ENCODE measurements around the gene RTKN. TPM values are rescaled to one million over a fixed set of nuclear protein-coding genes. Genes with fewer than 3 reads are reported as not detected.
A peak's percentile ranks its signal among the peaks of the same experiment; 100 is the strongest.
"Not testable (repeated sequence)": the region's sequence is repeated elsewhere in the genome, so short reads cannot be mapped to it uniquely, and the experiment has no call there.

RTKN gene
- total RNA-seq, 2 experiments from 2014 or later: 1.6 to 1.8 TPM

DNA sequence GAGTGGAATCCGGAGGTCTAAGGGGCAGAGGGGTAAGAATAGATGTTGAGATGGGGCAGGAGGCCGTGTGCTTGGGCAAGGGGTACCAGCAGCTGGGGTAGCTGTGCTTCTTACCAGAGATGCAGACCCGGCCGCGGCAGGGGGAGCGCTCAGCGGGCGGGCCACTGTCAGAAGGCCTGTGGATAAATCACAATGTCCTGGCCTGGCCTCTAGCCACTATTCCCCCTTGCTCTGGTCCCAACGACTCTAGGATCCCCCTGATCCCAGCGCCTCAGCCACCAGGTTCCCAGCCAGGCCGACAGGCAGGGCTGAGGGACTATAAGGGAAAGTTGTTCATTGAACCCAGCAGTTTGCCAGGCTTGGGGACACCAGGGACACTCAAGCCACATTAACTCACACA is 11.2 kb downstream of the RTKN start:
- H3K36me3 Mint-ChIP-seq: peaks cover 3% of the 10 kb centered on the region
- H3K27ac Mint-ChIP-seq: no peak overlapping the region
- no peaks in the 10 kb centered on the region for H3K27me3 Mint-ChIP-seq
- H3K9me3 Mint-ChIP-seq: no peaks in the 10 kb centered on the region
- no peak for DNase-seq
- no peak overlapping the region for H3K4me3 Mint-ChIP-seq
- no peaks in the 10 kb centered on the region for H3K4me1 Mint-ChIP-seq

DNA sequence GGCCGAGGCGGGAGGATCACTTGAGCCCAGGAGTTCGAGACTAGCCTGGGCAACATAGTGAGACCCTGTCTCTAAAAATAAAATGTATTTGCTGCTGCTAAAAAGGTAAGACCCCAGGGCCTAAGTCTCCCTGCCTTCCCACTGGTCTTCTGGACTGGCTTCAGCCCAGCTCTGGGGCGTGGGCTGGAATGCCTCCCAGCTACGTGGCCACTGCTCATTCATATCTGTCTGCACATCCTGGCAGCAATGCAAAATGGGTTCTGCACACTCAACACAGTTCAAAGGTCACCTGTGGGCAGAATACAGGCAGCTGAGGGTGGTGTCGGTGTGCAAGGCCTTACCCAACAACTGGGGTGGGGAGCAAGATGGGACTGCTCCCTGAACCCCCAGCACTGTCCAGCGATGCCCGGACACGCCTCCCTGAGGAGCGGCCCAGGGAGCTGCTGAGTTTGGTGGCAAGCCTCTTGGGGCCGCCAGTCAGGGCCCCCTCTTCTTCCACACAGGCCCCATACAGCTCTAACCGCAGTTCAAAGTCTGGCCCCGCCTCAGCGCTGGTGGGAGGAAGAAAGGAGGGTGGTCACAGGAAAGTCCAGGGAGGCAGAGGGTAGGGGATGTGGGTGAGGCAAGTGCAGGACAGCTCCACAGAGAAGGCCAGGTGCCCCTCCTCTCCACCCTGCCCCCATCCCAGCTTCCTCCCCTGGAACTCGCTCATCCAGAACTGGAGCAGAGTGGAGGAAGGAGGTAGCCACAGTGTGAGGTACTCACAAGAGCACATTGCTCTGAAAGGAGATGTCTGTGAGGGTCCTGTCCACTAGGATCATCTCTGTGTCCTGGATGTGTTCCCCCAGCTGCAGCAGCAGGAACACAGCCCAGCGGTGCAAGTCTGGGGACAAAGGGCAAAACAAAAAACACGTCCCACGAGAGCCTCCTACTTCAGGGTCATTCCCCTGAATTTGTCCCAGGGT is 12.0 kb downstream of the RTKN start:
- Mint-ChIP-seq H3K4me1 (no peaks in the 10 kb centered on the region), H3K36me3 (peaks cover 7% of the 10 kb centered on the region), H3K9me3 (no peaks in the 10 kb centered on the region), H3K4me3 (no peak overlapping the region), H3K27ac (no peak overlapping the region), H3K27me3 (no peaks in the 10 kb centered on the region)
- no peak for DNase-seq

DNA sequence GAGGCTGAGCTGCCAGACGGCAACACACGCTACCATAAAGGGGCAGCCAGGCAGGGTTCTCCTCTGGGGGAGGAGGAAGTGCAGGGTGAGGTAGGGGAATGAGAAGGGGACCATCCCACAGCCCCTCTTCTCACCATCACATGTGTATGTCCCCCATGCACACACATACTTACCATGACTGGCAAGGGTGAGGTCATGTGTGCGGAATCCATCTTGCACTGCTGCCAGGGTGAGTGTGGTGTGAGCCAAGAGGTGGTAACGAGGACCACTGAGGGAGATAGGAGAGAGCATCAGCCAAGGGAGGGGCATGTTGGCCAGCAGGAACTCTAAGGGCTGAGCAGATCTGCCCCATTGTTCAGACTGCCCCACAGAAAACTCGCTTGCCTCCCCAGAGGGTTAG is 13.1 kb downstream of the RTKN start:
- Mint-ChIP-seq H3K27ac (no peak overlapping the region), H3K36me3 (peaks cover 9% of the 10 kb centered on the region)

DNA sequence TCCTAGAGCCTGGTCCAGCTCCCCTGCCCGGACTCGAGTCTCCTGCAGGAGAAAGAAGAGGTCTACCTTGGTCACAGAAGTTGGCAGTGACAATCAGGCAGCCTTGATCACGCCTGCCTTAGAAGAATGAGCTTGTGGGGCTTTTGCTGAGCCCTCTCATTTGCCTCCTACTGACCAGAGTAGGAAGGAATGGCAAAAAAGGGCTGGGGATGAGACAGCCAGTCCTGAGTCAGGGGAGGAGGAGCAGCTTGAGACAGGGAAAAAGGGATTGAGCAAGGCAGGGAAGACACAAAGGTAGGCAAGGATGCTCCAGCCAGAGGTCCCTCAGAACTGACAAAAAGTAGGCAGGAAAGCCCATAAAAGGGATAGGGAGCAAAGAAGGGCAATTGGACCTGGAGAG is 14.2 kb downstream of the RTKN start:
- peaks cover 18% of the 10 kb centered on the region for H3K36me3 Mint-ChIP-seq
- H3K4me1 Mint-ChIP-seq: peaks cover 4% of the 10 kb centered on the region
- H3K4me3 Mint-ChIP-seq: no peak overlapping the region
- H3K27me3 Mint-ChIP-seq: no peaks in the 10 kb centered on the region
- DNase-seq: no peak
- no peaks in the 10 kb centered on the region for H3K9me3 Mint-ChIP-seq
- no peak overlapping the region for H3K27ac Mint-ChIP-seq

More for the DNA sequence above, 13.1 kb downstream of the RTKN start:
- H3K27me3 Mint-ChIP-seq: no peaks in the 10 kb centered on the region
- DNase-seq: no peak
- no peaks in the 10 kb centered on the region for H3K9me3 Mint-ChIP-seq
- H3K4me1 Mint-ChIP-seq: no peaks in the 10 kb centered on the region
- H3K4me3 Mint-ChIP-seq: no peak overlapping the region

DNA sequence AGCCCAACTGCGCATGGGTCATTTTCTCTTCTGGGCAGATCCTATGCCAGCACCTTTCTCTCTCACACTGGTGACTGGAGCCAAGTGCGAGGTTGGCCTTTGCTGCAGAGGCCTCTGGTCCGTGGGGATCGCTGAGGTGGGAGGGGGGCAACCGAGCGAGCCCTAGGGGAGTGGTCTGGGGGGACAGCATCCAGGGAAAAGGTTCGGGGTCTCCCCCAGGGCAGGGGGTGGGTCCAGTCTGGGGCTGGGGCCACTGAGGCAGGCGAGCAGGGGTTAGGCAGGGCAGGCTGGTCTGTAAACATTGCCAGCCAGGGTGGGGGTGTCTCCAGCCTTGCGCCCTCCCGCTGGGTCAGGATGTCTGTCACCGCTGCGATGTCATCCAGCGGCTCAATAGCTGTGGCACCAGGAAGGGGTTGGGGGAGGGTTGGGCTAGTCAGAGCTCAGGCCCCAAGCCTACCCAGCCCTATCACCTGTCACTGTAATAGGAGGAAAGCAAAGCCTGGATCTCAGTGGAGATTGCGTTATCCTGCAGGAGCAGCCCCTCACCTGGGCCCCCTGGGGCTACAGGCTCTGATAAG is 15.5 kb downstream of the RTKN start:
- no peaks in the 10 kb centered on the region for H3K9me3 Mint-ChIP-seq
- no peaks in the 10 kb centered on the region for H3K27me3 Mint-ChIP-seq
- H3K27ac Mint-ChIP-seq: no peak overlapping the region
- peaks cover 4% of the 10 kb centered on the region for H3K4me1 Mint-ChIP-seq
- no peak overlapping the region for H3K4me3 Mint-ChIP-seq
- DNase-seq: no peak
- peaks cover 18% of the 10 kb centered on the region for H3K36me3 Mint-ChIP-seq

DNA sequence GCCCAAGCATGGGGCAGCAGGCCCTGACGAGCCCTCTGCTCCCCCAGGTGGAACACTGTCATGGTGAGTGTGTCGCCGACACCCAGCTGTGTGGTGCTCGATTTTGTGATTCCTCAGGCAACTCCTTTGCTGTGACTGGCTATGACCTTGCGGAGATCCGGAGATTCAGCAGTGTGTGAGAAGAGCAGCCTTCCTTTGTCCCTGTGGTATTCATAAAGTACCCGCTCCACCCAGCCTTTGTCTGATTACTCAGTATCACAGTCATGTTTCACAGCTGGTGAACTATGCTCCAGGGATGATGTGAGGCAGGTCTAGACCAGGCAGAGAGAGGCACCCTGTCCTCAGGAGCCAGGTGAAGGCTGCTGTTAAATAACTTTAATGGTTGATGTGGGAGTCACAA is 16.2 kb downstream of the RTKN start:
- no peaks in the 10 kb centered on the region for H3K9me3 Mint-ChIP-seq
- H3K36me3 Mint-ChIP-seq: peaks cover 18% of the 10 kb centered on the region
- no peaks in the 10 kb centered on the region for H3K27me3 Mint-ChIP-seq
- peaks cover 8% of the 10 kb centered on the region for H3K4me1 Mint-ChIP-seq
- no peak overlapping the region for H3K27ac Mint-ChIP-seq
- DNase-seq: no peak
- H3K4me3 Mint-ChIP-seq: no peak overlapping the region

DNA sequence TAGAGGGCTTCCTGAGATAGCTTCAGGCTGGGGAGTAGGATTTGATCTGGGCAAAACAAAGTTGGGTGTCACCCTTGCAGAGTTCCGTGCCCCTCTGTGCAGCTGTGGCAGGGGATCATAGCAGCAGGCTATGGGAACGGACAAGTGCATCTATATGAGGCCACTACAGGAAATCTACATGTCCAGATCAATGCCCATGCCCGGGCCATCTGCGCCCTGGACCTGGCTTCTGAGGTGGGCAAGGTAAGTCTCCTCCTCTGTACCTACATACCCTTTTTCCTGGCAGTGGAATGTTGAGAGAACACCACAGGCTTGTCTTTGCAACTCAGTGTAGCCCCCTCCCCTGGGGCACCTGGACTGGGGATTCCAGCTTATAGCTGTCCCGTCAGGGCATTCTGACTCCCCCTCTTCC is 16.7 kb downstream of the RTKN start:
- Mint-ChIP-seq H3K27ac (no peak overlapping the region), H3K4me1 (peaks cover 13% of the 10 kb centered on the region), H3K27me3 (no peaks in the 10 kb centered on the region), H3K4me3 (no peak overlapping the region), H3K36me3 (peaks cover 18% of the 10 kb centered on the region), H3K9me3 (no peaks in the 10 kb centered on the region)
- DNase-seq: no peak

DNA sequence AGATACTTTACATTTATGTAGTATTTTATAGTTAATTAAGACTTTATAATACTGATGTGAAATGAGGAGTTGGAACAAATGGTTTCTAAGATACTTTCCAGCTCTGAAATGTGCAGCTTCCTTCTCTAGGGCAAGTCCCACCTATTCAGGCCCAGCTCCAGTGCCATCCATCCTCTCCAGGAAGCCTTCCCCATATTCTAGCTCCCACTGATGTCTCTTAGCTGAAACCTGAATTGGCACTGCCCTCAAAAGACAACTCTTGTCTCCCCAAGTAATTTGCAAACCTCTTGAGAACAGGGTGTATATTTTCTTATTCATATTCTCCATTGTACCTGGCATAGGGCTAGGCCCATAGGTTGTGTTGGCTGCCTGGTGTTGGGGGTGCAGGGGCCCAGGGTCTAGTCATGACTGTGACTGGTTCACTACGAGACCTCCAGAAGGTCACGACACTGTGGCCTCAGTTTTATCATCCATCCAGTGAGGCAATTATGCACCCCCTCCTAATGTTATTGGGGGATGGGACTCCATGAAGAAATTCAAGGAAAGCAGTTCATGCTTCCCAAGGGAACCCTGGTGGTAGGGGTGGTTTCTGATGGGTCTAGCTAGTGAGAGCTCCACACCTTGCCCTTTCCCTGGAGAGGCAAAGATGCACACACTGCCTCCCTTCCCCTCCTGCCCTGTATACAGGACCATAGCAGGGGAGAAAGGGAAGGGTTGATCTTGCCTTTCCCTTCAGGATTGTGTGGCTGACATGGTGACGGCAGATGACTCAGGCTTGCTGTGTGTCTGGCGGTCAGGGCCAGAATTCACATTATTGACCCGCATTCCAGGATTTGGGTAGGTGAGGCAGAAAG is 17.4 kb downstream of the RTKN start:
- no peaks in the 10 kb centered on the region for H3K27me3 Mint-ChIP-seq
- no peak overlapping the region for H3K27ac Mint-ChIP-seq
- peaks cover 13% of the 10 kb centered on the region for H3K4me1 Mint-ChIP-seq
- DNase-seq: no peak
- H3K36me3 Mint-ChIP-seq: peaks cover 17% of the 10 kb centered on the region
- H3K9me3 Mint-ChIP-seq: no peaks in the 10 kb centered on the region
- H3K4me3 Mint-ChIP-seq: no peak overlapping the region

DNA sequence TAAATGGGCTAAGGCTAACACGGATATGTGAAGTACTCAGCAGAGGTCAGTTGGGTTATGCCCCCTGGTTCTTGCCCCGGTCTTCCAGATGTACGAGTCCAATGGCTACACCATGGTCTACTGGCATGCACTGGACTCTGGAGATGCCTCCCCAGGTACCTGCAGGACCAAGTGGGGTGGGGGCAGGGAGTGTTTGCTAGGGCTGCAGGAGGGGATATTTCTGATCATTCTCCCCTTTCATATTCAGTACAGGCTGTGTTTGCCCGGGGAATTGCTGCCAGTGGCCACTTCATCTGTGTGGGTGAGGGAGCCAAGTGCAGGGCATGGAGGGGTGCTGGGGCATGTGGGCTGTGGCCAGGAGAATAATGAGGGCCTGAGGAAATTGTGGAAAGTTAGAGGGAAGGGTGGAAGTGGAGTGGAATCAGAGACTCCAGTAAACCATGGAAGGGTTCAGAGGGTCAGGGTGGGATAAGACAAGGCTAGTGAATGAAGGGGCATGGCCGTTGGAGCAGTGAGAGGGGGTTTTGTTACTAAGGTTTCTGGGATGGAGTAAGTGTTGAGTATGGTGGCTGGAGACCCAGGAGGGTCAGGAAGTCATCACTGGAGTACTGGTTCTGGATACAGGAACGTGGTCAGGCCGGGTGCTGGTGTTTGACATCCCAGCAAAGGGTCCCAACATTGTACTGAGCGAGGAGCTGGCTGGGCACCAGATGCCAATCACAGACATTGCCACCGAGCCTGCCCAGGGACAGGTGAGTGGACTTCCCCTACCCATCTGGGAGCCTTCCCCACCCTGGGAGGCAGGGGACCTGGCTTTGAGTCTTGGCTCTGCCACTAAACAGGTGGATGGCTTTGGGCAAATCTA is 18.3 kb downstream of the RTKN start:
- Mint-ChIP-seq H3K4me1 (peaks cover 13% of the 10 kb centered on the region), H3K36me3 (peaks cover 17% of the 10 kb centered on the region), H3K4me3 (peak overlapping the region; percentile 96), H3K27ac (no peak overlapping the region), H3K9me3 (no peaks in the 10 kb centered on the region), H3K27me3 (no peaks in the 10 kb centered on the region)
- no peak for DNase-seq

DNA sequence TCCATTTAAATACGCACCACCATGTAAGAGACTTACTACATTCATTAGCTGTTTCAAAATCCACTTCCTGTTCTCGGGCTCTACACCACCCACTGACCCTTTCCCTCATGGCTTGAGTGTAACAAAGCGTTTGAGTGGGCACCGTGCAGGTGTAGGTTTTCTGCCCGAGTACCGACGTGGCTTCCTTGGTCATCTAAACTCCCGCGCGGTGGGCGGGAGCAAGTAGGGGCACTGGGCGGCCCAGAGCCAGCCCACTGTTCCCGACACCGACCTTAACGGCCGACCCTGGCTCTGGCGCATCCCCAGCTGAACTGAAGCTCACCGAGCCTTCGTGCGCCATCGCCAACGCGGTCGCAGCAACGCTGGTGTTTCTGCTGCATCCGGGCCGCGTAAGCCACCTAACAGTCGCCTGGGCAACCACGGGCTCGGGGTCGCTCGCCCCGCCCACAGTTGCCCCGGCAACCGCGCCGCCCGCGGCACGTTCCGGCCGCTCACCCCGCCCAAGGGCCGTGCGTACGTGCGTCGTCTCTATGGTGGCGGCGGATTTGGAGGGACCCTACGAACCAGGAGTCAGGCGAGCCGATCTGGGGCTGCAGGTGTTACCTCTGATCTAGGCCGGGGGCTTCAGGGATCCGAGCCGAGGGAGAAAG is 20.4 kb downstream of the RTKN start, which contains the start of the genes C2orf81 and WDR54:
Gene C2orf81, minus strand, starts transcription at position 399 of the 650 bp plus-strand sequence. Its CDS starts 59 bp downstream, at position 340.
Gene WDR54, plus strand, starts transcription at position 510 of the 650 bp plus-strand sequence. CDS start 424 bp downstream, outside the sequence.
- peaks cover 13% of the 10 kb centered on the region for H3K4me1 Mint-ChIP-seq
- peak within 1 kb of the TSS; percentile 96 for H3K4me3 Mint-ChIP-seq
- no peaks in the 10 kb centered on the region for H3K27me3 Mint-ChIP-seq
- H3K36me3 Mint-ChIP-seq: peaks cover 15% of the 10 kb centered on the region
- peak; percentile 98 for DNase-seq
- H3K27ac Mint-ChIP-seq: peak within 1 kb of the TSS; percentile 95
- no peaks in the 10 kb centered on the region for H3K9me3 Mint-ChIP-seq

DNA sequence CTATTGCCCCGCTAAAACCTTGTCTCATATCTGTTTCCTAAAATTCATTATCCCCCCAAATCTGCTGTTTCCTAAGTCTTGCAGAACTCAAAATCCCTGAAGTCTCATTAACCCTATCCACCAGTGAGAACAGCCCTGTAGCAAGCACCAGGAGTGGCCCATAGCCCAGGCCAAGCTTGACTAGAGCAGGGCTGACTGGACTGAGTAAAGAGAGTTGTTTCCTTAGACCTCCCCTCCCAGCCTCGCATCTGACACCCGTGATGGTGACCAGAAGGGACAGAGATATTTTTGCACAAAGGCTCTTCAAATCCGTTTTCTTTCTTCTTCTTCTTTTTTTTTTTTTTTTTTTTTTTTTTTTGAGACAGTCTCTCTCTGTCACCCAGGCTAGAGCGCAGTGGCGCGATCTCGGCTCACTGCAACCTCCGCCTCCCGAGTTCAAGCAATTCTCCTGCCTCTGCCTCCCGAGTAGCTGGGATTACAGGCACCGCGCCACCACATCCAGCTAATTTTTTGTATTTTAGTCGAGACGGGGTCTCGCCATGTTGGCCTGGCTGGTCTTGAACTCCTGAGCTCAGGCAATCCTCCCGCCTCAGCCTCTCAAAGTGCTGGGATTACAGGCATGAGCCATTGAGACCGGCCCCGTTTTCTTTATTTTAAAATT is 21.2 kb downstream of the RTKN start:
- DNase-seq, H3K27me3 Mint-ChIP-seq, H3K9me3 Mint-ChIP-seq: not testable (repeated sequence)
- H3K27ac Mint-ChIP-seq: peak overlapping the region; percentile 87
- H3K4me1 Mint-ChIP-seq: peaks cover 17% of the 10 kb centered on the region
- H3K36me3 Mint-ChIP-seq: peaks cover 15% of the 10 kb centered on the region
- H3K4me3 Mint-ChIP-seq: peak overlapping the region; percentile 96

DNA sequence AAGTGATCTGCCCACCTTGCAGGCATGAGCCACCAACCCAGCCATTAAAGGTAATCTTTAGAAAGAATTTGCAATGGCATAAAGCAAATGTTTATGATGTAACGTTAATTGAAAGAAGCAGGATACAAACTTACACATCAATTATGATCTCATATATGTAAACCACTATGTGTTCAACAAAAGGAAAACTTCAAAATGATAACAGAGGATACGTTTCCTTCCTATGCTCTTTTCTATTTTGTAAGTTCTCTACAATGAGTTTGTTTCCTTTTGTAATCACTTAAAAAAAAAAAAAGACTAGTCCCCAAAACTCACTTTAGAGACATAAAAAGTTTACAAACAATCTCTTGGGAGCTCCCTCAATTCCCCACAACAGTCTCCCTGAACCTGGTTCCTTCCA is 21.7 kb downstream of the RTKN start:
- Mint-ChIP-seq H3K4me1 (peaks cover 19% of the 10 kb centered on the region), H3K9me3 (no peaks in the 10 kb centered on the region), H3K27me3 (no peaks in the 10 kb centered on the region), H3K27ac (peak overlapping the region; percentile 15), H3K36me3 (peaks cover 11% of the 10 kb centered on the region), H3K4me3 (peak overlapping the region; percentile 15)
- no peak for DNase-seq

DNA sequence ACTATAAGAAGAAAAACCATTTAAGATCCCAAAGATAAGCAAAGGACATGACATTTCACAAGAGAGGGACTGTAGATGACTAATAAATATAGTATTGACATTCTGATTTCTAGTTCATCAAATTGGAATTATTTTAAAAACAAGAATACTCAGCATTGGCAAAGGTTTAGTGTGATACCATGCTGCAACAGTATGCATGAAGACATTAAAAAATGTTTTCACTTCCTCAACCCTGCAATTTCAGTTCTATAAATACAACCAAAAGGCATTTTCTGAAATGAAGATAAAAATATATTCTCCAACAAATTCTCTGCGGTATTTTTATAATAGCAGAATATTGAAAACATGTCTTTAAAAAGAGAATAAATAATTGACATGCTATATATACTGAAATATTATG is 22.4 kb downstream of the RTKN start:
- no peaks in the 10 kb centered on the region for H3K27me3 Mint-ChIP-seq

More for the DNA sequence above, 22.4 kb downstream of the RTKN start:
- H3K27ac Mint-ChIP-seq: no peak overlapping the region
- H3K4me3 Mint-ChIP-seq: no peak overlapping the region
- peaks cover 10% of the 10 kb centered on the region for H3K36me3 Mint-ChIP-seq
- H3K9me3 Mint-ChIP-seq: no peaks in the 10 kb centered on the region
- H3K4me1 Mint-ChIP-seq: peaks cover 20% of the 10 kb centered on the region
- DNase-seq: no peak
